Stimulated activated CD8-positive, alpha-beta memory T cell treated with anti-CD3 and anti-CD28 coated beads, Interleukin-7, amount 100 ng/mL, for 1 hour (primary cell): ENCODE results near the gene SLF1.

Experiments used
- DNase-seq, 2 donors: peaks; one replicate each; pipeline ENCODE4 v3.0.0-alpha.2; 2020; ENCODE audit warnings: low read depth in 2 of 2

Gene SLF1

GRCh38 chr5:94711785-94712184, 93.3 kb downstream of the SLF1 start:
- DNase-seq: no peak

GRCh38 chr5:94715768-94716167, 97.3 kb downstream of the SLF1 start:
- DNase-seq: no peak

- DNase-seq: no peak
These were observed 106.7 kb downstream of the SLF1 start for GRCh38 chr5:94725142-94725541.

GRCh38 chr5:94731471-94731870, 113.0 kb downstream of the SLF1 start:
- no peak for DNase-seq

DNA sequence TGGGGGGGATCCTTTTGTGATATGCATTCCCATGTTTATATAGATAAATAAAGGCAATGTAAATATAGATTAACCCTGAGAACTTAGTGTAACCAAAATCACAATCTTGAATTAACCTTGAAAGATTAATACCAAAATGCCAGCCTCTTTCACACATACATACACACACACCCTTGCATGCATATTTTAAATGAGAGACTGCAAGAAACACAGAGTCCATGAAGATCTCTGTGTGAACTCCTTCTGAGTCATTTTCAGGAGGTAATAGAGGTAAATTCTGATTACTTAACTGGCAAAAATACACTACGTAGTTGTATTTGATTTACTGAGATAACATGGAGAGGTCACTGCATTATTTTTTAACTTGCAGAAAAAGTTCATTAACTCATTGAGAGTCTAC, 118.0 kb downstream of the SLF1 start:
- no peak for DNase-seq

GRCh38 chr5:94740286-94740685, 121.8 kb downstream of the SLF1 start:
- DNase-seq: no peak

DNA sequence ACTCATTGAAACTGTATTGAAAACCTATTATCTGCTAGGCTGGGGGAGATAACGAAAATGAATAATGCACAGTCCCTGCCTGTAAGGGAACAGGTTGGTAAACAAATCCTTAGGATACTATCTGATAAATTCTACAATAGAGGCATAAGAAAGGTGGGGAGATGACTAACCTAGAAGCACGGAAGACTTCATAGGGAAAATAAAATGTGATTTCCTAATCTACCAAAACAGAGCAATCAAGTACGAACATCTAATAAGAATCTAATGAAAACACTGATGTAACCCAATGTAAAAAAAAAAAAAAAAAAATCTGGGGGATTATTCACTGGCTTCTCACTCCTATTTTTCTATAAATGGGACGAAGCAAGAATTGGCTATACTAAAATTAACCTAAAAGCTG, 124.4 kb downstream of the SLF1 start:
- no peak for DNase-seq

- no peak for DNase-seq
These were observed 126.4 kb downstream of the SLF1 start for GRCh38 chr5:94744906-94745305.

DNA sequence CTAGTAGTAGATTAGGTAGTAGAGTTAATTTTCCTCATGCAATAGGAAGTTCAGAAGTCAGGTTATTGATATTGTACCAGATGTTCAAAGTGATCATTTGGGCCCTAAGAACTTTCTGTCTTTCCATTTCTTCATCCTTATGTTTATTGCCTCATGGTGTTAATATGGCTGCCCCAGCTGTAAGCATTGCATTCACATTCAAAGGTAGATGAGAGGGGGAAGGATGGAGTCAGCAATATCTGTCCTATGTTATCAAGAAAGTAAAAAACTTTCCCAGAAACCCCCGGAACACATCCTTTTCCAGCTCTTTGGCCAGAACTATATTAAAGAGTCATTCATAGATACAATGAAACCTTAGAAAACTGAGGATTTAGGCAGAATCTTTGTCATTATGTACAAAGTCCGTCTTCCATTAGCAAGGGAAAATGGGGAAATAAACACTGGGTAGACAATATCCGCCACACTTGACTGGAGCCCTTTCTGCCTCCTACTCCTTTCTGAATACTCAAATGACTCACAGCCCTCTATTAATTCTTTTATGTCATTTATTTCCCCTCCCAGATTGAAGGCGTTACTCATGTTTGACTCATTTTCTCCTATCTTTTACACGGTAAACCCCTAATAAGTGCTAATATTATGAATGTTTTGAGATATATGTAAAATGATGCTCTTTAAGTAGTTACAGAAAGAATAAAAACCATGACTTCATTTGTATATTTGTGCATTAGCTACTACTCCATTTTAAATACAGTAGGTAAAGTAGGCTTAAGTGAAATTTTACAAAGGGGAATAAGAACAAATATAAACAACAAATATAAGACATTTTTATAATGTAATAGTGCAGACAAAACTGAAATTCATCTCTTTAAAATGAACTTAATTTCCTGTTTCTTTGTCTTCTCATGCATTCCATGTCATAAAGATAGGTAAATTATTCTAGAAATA, 127.6 kb downstream of the SLF1 start:
- DNase-seq: no peak

DNA sequence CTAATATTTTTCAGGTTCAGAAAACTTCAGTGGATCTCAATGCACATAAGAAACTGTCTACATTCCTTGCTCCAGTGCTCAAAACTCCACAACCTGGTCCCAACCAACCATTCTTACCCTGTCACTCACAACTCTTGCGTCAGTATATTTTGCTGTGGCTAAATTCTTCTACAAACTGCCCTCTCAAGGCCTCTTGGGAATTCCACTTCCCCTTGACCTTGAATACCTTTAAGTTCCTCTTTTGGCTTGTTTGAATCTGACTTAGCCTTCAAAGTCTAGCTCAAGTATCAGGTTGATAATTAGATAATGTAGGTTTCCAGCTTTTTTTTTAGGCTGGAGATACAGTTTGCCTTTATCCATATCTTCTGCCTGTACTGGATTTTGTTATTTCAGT, 128.3 kb downstream of the SLF1 start:
- DNase-seq: no peak
